A673 (cell line): ENCODE data around the gene SLC66A2. TPM values are rescaled to one million over a fixed set of nuclear protein-coding genes. Genes with fewer than 3 reads are reported as not detected.
A peak's percentile ranks its signal among the peaks of the same experiment; 100 is the strongest.

Experiments
- BruUV-seq: library from RNA; stranded (reverse); fragments of 400-500 nt; replicated peaks from 2 replicates; lab custom pipeline; 2021; lab: Mats Ljungman, UMichigan
- CTCF ChIA-PET: fragments of 300-600 bp; sonication (Branson Sonifier 250); formaldehyde crosslinking; loops from one replicate; lab custom pipeline; 2022; ENCODE audit warnings: antibody characterized with exemption; lab: Charles Lee
- POLR2A ChIA-PET: fragments of 300-600 bp; sonication (Branson Sonifier 250); formaldehyde crosslinking; loops from one replicate; lab custom pipeline; 2022; ENCODE audit warnings: antibody characterized with exemption; ENCODE audit not compliant: low non-redundant PET; lab: Charles Lee
- DNase-seq: peaks from one replicate; pipeline ENCODE4 v3.0.0-alpha.2; 2015; ENCODE audit warnings: low spot score
- H3K27ac ChIP-seq: fragments of 200-600 bp; sonication (generic); 2 replicates; pipeline ENCODE4 v1.5.1; 2016; ENCODE audit warnings: mixed run types, low read depth, mild to moderate bottlenecking, mixed read lengths, antibody characterized with exemption, low read length; ENCODE audit not compliant: poor library complexity, severe bottlenecking
- H3K27me3 ChIP-seq: fragments of 200-600 bp; sonication (generic); replicated peaks from 2 replicates; pipeline ENCODE4 v1.6.1; 2017; ENCODE audit warnings: mixed run types, low read depth, mild to moderate bottlenecking, mixed read lengths, antibody characterized with exemption, low read length; ENCODE audit not compliant: insufficient read depth, poor library complexity
- H3K36me3 ChIP-seq: fragments of 200-600 bp; sonication (generic); 2 replicates; pipeline ENCODE4 v1.6.1; 2016; ENCODE audit warnings: mixed run types, mild to moderate bottlenecking, mixed read lengths, antibody characterized with exemption, low read length; ENCODE audit not compliant: insufficient read depth, poor library complexity, severe bottlenecking
- H3K4me1 ChIP-seq: fragments of 200-600 bp; sonication (generic); 2 replicates; pipeline ENCODE4 v1.6.1; 2017; ENCODE audit warnings: mixed run types, mild to moderate bottlenecking, mixed read lengths, antibody characterized with exemption, low read length; ENCODE audit not compliant: insufficient read depth, poor library complexity, severe bottlenecking
- H3K4me3 ChIP-seq: fragments of 200-600 bp; sonication (generic); 2 replicates; pipeline ENCODE4 v1.5.1; 2016; ENCODE audit warnings: low read depth, mixed run types, mild to moderate bottlenecking, mixed read lengths, low read length; ENCODE audit not compliant: poor library complexity, severe bottlenecking
- H3K9me3 ChIP-seq: fragments of 200-600 bp; sonication (generic); 2 replicates; pipeline ENCODE4 v1.6.1; 2016; ENCODE audit warnings: mixed run types, low read depth, mild to moderate bottlenecking, mixed read lengths, antibody characterized with exemption, low read length; ENCODE audit not compliant: poor library complexity, severe bottlenecking
- EZH2 ChIP-seq: fragments of 200-600 bp; sonication (generic); IDR thresholded peaks from 2 replicates; pipeline ENCODE4 v1.6.1; 2017; ENCODE audit warnings: borderline replicate concordance, low read depth, mild to moderate bottlenecking, mixed read lengths, antibody characterized with exemption, low read length; ENCODE audit not compliant: poor library complexity, severe bottlenecking
- intact Hi-C: fragments of 100-400 bp; cut with micrococcal nuclease; formaldehyde crosslinking; loops from one replicate; pipeline ENCODE4 v1.10.0; 2022; ENCODE audit not compliant: unreplicated experiment
- total RNA-seq: library from RNA; stranded (reverse); gene quantifications from 2 replicates; pipeline ENCODE4 v1.2.3, GENCODE V29; 2021
- TF ChIP-seq, protein P1 (sequence below): fragments of 300-800, 200-600 bp; sonication (generic); conservative IDR thresholded peaks from 2 replicates; pipeline ENCODE4 v1.5.1; 2017; ENCODE audit warnings: low read depth, mild to moderate bottlenecking, antibody characterized with exemption, low read length, moderate library complexity, mixed read lengths

Gene SLC66A2
- total RNA-seq, 1 experiment from 2014 or later, result 28.0 TPM

DNA sequence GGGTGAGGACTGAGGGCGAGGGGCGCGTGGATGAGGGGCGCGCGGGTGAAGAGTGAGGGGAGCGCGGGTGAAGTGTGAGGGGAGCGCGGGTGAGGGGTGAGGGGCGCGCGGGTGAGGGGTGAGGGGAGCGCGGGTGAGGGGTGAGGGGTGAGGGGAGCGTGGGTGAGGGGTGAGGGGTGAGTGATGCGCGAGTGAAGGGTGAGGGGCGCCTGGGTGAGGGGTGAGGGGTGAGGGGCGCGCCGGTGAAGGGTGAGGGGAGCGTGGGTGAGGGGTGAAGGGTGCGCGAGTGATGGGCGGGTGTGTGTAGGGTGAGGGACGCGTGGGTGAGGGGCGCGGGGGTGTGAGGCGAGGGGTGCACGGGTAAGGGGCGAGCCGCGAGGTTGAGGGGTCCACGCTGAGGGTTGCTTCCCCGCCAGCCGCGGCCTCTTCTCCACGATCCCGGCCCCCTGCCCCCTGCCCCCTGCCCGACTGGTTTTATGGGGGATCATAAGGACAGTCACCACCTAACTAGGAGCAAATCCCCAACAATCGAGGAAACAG lies 1.1 kb upstream of the SLC66A2 start:
- no peak for DNase-seq
- Histone ChIP-seq H3K4me3 (peak overlapping the region; percentile 93), H3K9me3 (no peaks in the 10 kb centered on the region), H3K36me3 (peaks cover 6% of the 10 kb centered on the region), H3K27me3 (no peaks in the 10 kb centered on the region), H3K27ac (peak overlapping the region; percentile 80), H3K4me1 (peaks cover 10% of the 10 kb centered on the region)
- no TSS peak for BruUV-seq
- POLR2A ChIA-PET, result no interaction called here
- intact Hi-C loops, result loop anchor here (5.0 to 10.0 kb wide), 2 partner anchors 80 to 158 kb away; partner anchors contain the start of genes KCNG2 and RBFA
- TF ChIP-seq, protein P1, sequence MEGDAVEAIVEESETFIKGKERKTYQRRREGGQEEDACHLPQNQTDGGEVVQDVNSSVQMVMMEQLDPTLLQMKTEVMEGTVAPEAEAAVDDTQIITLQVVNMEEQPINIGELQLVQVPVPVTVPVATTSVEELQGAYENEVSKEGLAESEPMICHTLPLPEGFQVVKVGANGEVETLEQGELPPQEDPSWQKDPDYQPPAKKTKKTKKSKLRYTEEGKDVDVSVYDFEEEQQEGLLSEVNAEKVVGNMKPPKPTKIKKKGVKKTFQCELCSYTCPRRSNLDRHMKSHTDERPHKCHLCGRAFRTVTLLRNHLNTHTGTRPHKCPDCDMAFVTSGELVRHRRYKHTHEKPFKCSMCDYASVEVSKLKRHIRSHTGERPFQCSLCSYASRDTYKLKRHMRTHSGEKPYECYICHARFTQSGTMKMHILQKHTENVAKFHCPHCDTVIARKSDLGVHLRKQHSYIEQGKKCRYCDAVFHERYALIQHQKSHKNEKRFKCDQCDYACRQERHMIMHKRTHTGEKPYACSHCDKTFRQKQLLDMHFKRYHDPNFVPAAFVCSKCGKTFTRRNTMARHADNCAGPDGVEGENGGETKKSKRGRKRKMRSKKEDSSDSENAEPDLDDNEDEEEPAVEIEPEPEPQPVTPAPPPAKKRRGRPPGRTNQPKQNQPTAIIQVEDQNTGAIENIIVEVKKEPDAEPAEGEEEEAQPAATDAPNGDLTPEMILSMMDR, result no peak
- TF ChIP-seq EZH2, result no peak
- CTCF ChIA-PET, result no interaction called here

DNA sequence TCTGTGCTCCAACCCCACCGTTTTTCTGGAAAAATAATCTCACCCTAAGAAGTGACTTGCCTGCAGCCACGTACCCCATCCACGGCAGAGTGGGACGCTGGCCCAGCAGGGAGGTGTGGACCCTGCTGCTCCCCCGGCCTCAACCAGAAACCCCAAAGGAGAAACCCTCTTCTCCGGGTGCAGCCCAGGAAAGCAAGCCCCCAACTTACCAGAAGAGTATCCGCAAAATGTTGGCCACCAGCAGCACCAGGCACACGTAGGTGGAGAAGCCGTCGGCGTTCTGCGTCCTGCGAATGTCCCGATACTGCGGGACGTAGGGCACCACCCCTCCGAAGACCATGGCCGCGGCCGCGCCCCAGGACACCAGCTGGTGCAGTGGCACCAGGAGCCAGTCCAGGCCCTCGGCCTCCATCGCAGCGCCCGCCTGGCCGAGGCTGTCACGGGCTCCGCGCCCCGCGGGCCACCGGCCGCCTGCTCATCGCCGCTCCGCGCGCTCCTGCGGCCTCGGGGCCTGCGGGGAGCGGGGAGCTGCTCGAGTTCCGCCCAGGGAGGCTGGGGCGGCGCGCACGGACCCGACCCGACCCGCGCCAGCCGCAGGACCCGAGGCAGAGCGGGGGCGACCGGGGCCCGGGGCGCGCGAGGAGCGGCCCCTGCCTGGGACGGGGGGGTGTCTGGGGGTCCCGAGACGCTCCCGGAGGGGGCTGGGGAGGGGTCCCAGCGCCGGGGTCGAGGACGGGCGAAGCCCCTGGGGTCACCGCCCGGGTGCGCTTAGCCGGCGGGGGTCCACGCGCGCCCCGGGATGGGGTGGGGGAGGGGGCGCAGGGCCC lies 725 bp downstream of the SLC66A2 start:
- BruUV-seq, result no TSS peak
- Histone ChIP-seq H3K27ac (peak overlapping the region; percentile 80), H3K4me1 (peaks cover 14% of the 10 kb centered on the region), H3K27me3 (no peaks in the 10 kb centered on the region), H3K4me3 (peak overlapping the region; percentile 93), H3K36me3 (peaks cover 6% of the 10 kb centered on the region), H3K9me3 (no peaks in the 10 kb centered on the region)
- DNase-seq, result peak; percentile 20
- intact Hi-C loops, result loop anchor here (5.0 to 10.0 kb wide), 2 partner anchors 82 to 156 kb away; partner anchors contain the start of genes KCNG2 and RBFA
- CTCF ChIA-PET, result interaction anchor here (0.6 kb wide), 1 partner anchor 159 kb away, joined by 3 read pairs; no protein-coding TSS in a partner anchor
- TF ChIP-seq EZH2, result no peak
- TF ChIP-seq, protein P1, result no peak
- POLR2A ChIA-PET, result no interaction called here

- peak; percentile 74 for DNase-seq
- no peaks in the 10 kb centered on the region for H3K9me3 ChIP-seq
- BruUV-seq, result TSS peak; percentile 61
- intact Hi-C loops, result loop anchor here (5.0 to 10.0 kb wide), 2 partner anchors 82 to 155 kb away; partner anchors contain the start of genes KCNG2 and RBFA
- peak overlapping the region; percentile 93 for H3K4me3 ChIP-seq
- H3K36me3 ChIP-seq, result peaks cover 6% of the 10 kb centered on the region
- peak overlapping the region; percentile 80 for H3K27ac ChIP-seq
- peaks cover 21% of the 10 kb centered on the region for H3K4me1 ChIP-seq
- POLR2A ChIA-PET, result no interaction called here
- no peaks in the 10 kb centered on the region for H3K27me3 ChIP-seq
- TF ChIP-seq, protein P1, result no peak
- TF ChIP-seq EZH2, result no peak
- CTCF ChIA-PET, result no interaction called here
These were observed 1.6 kb downstream of the SLC66A2 start for GRCh38 chr18:79949697-79950487.
